GM19372 (cell line): Measurements from ENCODE around the gene CACNA2D3.

Source experiments
- ATAC-seq: cut with Tn5 transposase; IDR thresholded peaks from one replicate; pipeline ENCODE4 v1.9.1; 2021; ENCODE audit warnings: mild to moderate bottlenecking, low read depth, moderate library complexity; ENCODE audit not compliant: unreplicated experiment

Gene CACNA2D3

DNA sequence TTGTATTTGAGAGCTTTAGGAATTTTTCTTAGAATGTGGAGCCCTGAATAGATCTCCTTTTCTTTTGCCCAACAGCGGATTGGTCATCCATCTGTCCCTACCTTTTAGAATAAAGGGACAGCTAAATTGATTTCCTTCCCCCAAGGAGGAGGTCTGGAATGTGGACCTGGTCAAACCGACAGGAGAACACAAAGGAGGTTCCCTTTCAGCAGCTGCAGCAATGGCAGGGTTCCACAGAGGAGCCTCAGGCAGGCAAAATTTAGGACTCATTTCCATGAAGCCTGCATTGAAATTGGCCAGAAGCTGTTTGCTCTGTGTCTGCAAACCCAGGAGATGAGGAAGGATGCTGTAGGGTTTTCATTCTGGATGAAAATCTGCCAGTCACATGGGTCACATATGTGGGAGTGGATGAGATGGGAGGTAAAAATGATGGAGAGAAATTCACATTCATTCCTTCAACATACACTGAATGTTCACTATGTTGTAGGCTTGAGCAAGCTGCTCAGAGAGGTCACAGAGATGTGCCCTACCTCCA, 728.2 kb downstream of the CACNA2D3 start:
- no peak for ATAC-seq

DNA sequence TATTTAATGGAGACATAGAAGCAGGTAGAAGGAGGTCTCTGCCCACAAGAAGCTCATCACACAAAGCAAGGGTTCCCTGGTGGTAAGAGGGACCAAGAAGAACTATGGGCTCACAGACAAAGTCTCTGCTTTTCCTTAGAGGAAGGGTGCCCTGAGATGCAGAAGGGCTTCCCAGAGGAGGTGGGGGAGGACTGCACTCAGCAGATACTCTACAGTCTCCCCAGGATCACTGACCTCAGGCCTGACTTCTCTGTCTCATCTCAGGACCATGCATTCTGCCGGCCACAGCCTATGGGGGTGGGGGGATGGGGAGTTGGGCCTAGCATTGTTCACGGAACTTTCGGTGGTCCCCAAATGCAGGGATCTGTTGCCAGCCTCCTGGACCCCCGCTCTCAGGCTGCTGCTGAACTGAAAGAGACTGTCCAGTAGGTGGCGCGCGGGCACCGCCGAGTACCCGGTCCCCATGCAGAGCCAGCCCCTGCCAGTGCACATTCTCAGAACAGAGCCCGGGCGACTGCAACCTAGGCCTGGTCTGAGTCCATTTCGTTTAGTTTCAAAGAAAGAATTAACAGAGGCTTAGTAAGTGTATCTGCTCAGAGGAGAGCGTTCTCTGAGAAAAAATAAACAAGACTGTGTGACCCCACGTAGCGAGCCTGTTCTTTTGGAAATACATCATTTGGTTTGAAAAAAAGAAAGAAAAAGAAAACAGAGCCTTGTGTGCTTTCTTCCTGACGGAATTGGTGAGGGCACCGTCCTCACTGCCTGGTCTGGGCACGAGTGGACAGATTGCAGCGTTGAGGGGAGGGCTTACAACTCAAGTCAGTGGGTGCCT, 731.4 kb downstream of the CACNA2D3 start:
- peak; percentile 88 for ATAC-seq

DNA sequence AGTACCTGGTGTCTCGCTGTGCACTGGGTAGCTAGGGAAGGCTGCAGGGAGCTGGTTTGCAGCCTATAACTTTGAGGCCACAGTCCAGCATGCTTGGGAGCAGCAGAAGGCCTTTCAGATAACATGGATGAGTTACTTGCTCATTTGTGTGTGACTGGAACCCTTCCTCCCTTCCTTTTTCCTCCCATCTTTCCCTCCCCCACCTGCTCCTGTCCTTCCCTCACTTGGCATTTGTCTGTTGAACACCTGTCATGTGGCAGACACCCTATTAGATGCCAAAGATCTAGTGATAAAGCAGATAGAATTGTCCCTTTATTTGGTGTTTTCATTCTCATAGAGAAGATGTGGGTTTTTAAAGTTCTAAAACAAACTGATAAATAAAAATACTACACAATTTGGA, 733.9 kb downstream of the CACNA2D3 start:
- no peak for ATAC-seq

DNA sequence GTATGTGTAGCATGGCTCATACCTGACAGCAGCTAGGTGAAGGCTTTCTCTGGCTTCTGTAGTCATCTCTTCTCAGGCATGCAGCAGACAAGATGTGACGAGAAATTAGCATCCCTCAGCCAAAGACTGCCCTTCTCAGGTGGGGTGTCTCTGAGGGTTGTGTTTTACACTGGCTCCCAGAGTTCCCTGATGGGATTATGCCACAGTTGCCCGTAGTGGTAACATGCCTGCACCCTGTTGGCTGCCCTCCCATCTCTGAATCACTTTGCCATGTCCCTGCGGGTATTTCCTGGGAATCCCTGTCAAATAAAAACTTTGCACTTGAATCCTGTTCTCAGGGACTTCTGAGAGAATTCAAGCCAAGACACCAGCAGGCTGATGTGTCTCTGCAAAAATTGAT, 735.0 kb downstream of the CACNA2D3 start:
- no peak for ATAC-seq

DNA sequence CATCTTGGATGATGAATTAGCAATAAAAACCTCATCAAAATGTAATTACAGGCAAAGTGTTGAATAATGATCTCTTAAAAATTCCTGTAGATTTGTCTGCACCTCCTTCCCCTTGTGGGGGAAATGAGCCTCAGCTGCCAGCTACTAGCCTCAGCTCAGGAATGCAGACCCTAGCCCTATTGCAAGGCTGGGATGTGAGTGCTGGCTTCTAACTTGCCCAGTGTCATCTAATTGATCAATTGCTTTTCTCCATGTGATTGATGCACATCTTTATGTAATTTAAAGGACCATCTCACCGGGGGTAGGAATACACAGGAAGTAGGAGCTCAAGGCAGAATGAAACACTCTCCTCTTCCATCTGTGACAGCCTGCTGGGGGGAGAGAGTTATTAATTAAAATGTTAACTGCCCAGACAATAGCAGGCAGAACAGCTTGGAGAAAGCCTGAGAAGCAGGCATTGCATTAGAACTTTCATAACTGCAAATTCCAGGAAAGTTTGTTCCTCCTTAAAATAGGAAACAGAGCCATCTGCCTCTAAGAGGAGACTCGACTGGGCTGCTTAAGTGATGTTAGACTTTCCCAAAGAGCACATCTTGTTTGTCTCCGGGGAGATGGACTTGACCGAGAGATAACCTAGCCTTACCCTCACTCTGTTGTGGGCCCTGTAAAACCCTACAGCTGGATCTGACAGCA, 735.9 kb downstream of the CACNA2D3 start:
- ATAC-seq, result no peak

DNA sequence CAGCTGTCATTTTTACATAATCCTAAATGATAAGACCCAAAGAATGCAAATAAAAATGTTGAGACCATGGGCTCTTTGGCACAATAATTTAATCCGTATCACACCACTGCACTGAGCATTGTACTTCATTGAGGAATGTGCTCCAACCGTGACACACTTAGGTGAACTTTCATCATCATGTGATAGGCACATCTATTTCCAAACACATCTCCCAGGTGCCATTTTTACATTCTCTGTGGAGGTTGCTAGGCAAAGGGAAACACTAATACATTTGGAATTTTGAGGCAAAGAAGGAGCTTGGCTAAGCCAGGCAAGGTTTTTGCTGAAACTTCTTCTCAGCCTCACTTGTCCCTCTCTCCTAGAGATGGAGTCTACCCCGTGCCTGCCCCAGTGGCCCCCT, 736.8 kb downstream of the CACNA2D3 start:
- ATAC-seq, result no peak

DNA sequence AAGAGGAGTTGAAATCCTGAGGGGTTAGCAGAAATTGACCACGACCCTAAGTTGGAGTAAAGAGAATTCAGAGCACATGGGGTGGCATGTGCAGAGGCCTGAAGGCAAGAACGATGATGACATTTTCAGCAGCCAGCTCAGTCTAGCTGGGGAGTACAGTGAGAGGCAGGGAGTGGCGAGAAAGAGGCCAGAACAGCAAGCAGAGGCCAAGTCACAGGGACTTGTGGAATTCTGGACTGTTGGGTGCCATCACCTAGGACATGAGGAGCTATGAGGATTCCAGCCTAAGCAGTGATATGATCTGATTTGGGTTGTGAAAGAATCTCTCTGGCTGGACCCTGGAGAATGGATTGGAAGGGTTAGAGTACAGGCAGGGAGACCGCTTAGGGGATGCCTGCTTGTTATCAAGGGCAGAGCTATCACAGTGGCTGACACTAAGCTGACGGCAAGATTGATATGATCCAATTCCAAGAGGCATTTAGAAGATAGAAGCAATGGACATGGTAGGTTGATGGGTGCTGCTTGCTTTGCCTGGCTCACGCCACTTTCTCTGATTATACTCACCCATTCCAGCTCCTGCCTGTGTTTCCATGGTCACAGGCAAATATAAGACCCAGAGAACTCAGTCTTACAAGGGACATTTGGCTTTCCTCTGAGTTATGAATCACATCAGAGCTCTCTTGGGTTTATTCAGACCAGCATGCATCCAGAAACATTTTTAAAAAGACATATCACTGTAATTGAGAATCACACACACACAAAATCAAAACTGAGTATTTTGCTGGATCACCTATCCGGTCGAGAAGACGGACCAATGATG, 739.1 kb downstream of the CACNA2D3 start:
- ATAC-seq, result no peak

DNA sequence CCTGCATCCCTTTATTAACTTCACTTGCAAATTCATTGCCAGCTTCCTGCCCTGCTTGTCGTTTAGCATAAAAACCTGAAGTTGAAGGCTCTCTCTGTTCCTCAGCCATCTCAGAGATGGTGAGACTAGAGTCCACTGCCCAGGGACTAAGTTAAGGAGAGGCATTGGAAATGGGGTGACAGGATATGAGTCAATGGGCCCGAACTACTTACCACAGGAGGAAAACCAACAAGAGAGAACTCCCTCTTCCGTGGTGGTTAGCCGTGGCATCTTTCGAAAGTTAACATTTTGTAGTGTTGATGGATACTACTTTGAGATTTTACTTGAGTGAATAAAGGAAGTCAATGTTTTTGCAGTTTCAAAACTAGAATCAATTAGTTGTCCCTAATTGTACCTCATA, 740.2 kb downstream of the CACNA2D3 start:
- ATAC-seq, result no peak

DNA sequence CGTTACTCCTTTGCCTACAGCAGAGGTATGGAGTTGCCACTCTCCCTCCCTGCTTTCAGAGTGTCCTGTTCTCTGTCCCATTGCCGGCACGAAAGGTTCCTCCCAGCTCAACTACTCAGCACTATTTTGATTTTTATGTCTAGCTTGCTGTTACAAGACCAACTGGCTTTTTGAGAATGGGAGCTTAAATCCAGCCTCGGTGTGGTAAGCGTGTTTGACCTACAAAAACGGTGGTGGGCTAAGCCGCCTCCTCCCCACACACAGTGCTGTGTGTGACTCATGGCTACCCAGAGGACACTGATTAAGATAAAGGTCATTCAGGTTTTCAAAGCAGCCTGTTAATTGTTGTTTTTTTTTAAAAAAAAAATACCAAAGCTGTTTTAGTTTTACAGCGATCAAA, 741.0 kb downstream of the CACNA2D3 start:
- ATAC-seq, result no peak

DNA sequence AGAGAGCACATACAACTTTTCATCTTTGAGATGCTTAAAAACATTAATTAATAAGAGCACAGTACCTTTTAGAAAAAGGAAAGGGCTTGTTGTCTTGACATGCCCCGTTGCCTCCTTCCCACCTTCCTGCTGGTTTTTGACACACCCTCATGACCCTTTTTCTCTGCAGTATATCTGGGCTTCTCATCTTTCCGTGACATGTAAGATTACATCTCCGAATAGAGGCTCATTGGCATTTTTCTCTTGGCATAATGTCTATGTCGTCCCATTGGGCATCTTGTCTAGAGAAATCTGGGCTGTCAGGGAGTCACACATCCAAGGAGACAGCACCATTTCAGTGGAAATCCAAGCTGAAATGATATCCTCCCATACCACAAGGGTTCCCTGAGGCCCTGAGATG, 741.4 kb downstream of the CACNA2D3 start:
- ATAC-seq, result no peak

DNA sequence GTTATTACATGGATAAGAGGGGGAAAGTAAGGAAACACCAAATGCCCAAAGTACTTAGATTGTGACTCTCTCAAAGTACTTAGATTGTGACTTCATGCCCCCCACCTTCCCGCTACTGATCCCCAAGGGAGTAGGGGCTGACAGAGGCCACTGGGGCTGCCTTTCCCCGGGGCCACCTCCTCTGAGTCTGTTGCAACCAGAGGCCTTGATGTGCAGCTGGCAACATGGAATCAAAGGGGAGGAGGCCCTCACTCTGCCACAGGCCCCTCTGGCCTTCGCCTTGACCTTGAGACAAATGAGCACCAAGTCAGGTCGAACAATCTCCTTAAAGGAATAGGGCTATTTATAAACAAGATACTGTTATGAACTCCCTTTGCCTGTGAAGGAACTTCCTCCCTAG, 743.0 kb downstream of the CACNA2D3 start:
- ATAC-seq, result no peak

DNA sequence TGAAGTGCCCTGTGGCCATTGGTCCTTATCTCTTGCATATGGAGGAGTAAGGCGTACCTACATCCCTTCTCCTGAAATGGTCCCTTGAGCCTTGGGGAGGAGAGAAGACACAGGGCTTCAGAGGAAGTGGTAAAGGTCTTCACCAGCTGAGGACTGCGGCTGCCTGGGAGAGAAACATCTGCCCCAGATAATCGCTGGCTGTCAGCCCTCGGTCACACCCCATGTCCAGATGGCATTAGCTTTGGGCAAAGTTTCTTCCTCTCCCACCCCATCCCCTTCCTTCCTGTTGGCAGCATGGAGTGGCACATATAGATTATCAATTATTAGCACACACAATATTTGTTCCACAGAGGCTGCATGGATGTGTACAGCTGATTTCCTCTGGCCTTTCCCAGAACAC, 743.9 kb downstream of the CACNA2D3 start:
- ATAC-seq, result no peak

DNA sequence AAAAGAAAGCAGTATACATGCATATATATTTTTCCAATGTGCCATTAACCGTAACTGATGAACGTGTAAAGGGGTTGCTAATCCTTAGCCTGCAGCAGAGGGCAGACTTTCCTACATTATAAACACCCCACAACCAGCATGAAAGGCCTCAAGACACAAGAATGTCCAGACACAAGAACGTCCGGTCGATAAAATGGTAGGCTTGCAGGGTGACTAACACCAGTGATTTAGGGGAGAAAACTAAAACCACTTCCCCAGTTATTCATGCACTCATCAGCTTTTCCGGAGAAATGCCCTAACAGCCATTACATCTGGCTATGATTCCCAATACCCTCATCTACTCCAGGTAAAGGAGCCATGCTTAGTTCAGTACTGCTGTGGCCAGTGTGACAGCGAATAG, 748.1 kb downstream of the CACNA2D3 start:
- no peak for ATAC-seq

DNA sequence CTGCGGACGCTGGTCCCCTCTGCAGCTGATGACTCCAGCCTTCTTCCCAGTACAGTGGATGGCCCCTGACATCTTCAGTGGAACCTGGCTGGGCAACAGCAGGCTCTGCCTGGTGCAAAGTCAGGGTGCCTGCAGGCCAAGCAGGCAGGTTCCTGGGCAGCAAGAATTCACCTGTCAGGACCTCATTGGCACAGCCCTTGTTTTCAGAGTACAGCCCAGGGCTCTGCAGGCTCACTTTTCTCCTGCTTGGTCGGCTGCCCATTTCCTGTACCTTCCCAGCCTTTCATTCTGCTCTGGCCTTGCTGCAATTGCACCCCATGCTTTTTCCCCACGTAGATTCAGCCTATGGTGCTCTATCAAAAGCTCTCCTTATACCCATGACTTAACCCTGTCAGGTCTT, 749.5 kb downstream of the CACNA2D3 start:
- ATAC-seq, result no peak

DNA sequence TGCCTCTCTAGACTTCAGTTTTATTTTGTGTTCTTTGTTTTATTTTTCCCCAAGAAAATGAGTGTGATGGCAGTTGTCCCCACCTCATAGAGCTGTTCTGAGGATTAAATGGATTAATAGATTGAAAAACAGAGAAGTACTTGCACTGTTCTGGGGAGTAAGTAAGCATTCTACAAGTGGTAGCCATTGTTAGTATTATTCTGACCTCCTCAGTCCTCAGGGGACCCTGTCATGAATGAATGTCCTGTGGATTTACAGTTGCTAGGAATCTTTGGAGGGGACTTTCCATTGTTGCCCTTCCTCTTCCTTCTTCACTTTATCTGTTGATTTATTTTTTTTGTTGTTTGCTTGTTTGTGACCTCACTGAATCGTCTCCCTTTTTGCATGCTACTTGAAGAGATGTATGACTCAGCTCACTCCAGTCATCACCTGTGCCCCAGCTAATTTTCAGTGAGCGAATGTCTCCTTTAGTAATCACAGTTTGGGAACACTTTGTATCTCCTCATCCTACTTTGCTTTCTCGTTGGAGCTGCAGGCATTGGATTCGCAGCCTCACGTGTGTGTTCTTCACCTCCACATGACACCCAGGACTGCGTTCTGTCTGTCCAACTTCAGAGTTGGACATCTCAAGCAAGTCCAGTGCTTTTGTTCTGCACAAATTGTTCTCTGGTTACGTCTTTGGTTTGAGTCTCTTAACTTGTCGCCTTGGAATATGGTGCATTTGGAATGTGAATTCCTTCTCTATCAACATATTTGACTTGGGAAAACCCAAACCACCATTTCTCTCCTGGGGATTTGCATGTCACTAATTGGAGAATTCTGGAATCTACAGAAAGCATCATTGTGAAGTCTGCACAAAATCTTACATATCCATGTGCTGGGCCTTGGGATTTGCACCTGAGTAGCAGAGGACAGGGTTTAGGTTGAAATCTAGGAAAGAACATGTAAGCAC, 751.0 kb downstream of the CACNA2D3 start:
- no peak for ATAC-seq

DNA sequence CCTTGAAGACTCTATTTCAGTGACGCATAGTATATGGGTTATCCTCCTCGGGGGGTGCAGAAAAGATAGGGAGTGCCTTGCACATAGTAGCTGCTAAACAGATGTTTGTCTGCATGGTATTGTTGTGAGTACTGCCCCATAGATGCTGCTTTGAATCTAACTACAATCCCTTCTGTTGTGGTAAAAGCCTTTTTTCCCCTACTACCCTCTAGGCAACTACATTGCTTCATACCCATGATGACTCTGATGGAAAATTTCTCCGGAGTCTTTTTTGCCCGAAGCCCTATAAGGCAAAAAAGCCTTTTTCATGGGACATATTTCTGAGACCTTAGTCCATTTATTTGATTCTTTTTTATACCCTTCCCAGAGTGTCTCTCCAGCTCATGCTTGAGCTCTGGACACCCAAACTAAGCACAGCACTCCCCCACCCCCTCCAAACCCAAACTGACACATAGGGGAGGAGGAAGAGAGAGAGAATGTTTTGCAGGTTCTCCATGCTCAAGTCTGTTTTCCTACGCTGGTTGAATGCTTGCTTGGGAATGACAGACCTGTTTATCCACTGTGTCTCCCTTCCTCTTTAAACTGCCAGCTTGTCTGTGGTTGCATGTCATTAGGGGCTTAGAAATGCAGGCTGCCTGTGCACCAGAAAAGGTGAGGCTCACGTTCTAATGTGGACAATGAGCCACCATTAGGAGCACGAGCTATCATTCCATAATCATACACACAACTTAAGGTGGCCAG, 752.6 kb downstream of the CACNA2D3 start:
- ATAC-seq, result no peak

DNA sequence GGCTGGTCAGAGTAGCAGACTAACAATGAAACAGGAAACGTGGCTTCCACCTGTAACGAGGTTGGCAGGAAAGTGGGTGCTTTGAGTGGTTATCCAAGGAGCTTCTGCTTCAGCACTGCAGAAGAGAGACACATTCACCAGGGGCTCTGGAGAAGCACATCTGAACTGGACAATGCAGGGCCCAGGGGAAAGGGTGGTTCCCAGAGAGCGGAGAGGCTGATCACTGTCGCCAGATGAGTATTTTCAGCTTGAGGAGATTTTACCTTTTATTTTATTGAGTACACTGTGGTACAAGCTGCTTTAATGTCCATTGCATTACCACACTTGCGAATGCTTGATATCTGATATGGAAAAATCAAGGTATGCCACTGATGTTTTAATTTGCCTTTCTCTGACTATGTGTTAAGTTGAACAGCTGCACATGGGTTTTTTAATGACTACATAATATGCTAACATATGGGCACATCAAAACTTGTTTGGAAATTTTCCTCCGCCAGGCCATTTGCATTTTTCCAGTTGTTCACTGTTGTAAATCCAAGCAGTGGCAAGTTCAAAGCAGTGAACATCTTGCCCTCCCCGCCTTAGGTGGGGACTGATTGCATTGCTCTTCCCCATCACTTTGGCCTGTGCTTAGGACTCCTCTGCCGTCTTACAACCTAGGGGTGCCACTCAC, 753.4 kb downstream of the CACNA2D3 start:
- ATAC-seq, result no peak

DNA sequence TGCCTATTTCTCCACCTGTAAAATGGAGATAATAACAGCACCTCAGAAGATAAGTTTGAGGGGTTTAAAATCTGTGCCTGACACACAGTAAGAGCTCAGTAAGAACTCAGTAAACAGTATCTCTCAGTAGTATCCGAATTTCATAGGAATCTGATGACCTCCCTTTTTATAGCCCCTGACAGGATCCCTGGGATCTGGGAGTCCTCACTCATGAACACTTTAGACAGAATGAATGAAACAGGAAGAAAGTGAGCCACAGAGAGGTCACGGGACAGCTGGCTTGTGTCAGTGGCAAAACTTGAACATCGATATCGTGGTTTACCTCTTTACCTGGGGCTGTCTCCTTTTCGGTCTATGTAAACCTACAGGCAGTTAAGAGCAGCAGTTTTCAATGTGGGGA, 754.3 kb downstream of the CACNA2D3 start:
- ATAC-seq, result no peak

DNA sequence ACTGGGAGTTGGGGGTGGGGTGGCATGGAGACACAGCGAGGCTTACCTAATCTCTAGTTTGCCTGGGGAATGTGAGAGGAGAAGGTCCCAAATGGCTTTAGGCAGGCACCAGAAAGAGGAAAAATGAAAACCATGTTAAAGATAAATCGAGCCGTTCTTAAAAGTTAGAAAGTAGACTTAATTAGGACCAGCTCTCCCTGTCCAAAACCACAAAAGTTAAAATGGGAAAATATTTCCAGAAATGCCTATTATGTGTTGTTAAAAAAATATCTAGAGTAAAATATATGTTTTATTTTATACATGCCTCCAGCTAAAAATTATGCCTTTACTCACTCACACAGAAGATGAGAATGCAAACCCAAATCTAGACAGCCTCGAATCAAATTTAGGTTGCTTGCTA, 755.4 kb downstream of the CACNA2D3 start:
- no peak for ATAC-seq
